HAP-1 (cell line): ENCODE data around the gene ITIH5.

Source experiments
- DNase-seq, 2 experiments: peaks; one replicate each; pipeline ENCODE4 v3.0.0-alpha.2; 2016 to 2020; ENCODE audit warnings: low spot score in 2 of 2
- H3K27me3 ChIP-seq: fragments of 250-450 bp; sonication (Bioruptor Pico); 2 replicates; pipeline ENCODE4 v1.5.1; 2020; ENCODE audit warnings: low read depth, mild to moderate bottlenecking, moderate library complexity
- H3K36me3 ChIP-seq: fragments of 250-450 bp; sonication (Bioruptor Pico); replicated peaks from 2 replicates; pipeline ENCODE4 v1.5.1; 2020; ENCODE audit warnings: mild to moderate bottlenecking
- H3K4me1 ChIP-seq: fragments of 250-450 bp; sonication (Bioruptor Pico); 2 replicates; pipeline ENCODE4 v1.5.1; 2020; ENCODE audit warnings: mild to moderate bottlenecking
- H3K4me3 ChIP-seq: fragments of 250-450 bp; sonication (Bioruptor Pico); 2 replicates; pipeline ENCODE4 v1.5.1; 2020; ENCODE audit warnings: mild to moderate bottlenecking, moderate library complexity
- H3K9me3 ChIP-seq: fragments of 250-450 bp; sonication (Bioruptor Pico); 2 replicates; pipeline ENCODE4 v1.5.1; 2020; ENCODE audit warnings: mild to moderate bottlenecking, moderate library complexity
- in situ Hi-C: fragments of 300-500 bp; cut with MboI; formaldehyde crosslinking; loops from 3 replicates; pipeline ENCODE4 v1.14.3; 2020; ENCODE audit warnings: low sequenced_read_pairs, inconsistent platforms, mixed read lengths

ITIH5 gene

DNA sequence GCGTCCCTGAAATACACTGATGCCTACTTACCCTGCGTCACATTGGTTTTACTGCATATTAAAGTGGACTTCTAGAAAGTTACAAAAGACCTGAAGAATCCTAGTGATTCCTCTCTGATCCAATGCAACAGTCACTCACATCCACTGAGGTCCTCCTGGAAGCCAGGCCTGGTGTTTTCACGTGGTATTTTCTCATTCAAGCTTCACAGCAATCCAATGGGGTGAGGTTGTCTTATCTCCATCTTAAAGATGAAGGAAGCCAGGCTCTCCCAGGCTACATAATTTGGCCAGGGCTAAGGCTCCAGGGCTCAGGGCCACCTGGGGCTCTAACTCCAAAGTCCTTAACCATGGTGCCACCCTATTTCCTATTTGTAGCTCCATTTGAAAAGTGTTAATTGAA is 129.6 kb downstream of the ITIH5 start:
- H3K36me3 ChIP-seq, result no peaks in the 10 kb centered on the region
- H3K9me3 ChIP-seq, result no peaks in the 10 kb centered on the region
- in situ Hi-C loops, result no loop called here
- no peak for DNase-seq
- no peaks in the 10 kb centered on the region for H3K4me1 ChIP-seq
- H3K27me3 ChIP-seq, result peaks cover 5% of the 10 kb centered on the region; the same call in 1 of the 2 replicates
- H3K4me3 ChIP-seq, result no peak overlapping the region

DNA sequence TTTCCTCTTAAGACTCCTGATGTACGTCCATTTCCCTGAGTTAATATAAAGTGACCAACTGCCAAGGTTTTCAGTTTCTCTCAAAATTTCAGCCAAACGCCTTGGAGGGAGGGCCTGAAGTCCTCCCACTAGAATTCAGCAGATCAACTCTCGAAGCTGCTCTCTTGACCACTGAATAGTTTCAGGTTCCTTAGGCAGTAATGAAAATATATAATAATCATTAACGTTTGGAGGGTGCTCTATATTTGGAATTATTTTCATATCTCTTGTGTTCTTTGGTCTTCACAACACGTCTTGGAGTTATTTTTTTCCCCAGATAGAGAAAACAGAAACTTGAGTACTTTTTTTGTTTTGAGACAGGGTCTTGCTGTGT is 132.3 kb downstream of the ITIH5 start:
- no peaks in the 10 kb centered on the region for H3K9me3 ChIP-seq
- peaks cover 23% of the 10 kb centered on the region for H3K27me3 ChIP-seq
- no peaks in the 10 kb centered on the region for H3K36me3 ChIP-seq
- DNase-seq, result no peak
- H3K4me3 ChIP-seq, result no peak overlapping the region
- no peaks in the 10 kb centered on the region for H3K4me1 ChIP-seq
- in situ Hi-C loops, result no loop called here

DNA sequence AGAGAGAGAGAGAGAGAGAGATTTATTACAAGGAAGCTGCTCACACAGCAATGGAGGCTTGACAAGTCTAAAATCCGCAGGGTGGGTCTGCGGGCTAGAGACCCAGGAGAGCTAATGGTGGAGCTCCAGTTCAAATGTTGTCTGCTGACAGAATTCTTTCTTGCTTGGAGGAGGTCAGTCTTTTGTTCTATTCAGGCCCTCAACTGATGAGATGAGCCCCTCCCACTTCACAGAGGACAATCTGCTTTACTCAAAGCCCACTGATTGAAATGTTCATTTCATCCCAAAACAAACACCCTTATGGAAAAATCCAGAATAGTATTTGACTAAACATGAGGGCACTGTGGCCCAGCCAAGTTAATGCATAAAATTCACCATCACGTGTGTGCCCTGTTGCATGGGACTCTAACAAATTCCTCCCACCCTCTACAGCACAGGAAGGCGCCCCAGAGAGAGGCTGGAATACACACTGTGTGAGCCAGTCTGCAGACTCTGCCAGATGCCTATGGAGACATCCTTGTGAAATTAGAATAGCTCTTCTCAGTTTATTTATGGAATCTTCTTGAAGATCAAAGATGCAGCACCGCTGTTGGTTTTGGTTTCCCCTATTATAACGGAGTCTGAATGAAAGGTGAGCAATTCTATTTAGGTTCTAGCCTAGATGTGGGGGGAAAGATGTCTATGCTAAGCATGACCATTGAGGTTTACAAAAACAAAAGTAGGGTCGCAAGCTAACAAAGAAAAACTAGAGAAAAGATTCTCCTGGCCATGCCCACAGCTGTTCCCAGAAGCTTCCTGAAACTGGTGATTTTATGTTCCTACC is 132.9 kb downstream of the ITIH5 start:
- no peak overlapping the region for H3K4me3 ChIP-seq
- H3K27me3 ChIP-seq, result peaks cover 29% of the 10 kb centered on the region
- H3K9me3 ChIP-seq, result no peaks in the 10 kb centered on the region
- H3K36me3 ChIP-seq, result no peaks in the 10 kb centered on the region
- no peak for DNase-seq
- no peaks in the 10 kb centered on the region for H3K4me1 ChIP-seq
- in situ Hi-C loops, result no loop called here

DNA sequence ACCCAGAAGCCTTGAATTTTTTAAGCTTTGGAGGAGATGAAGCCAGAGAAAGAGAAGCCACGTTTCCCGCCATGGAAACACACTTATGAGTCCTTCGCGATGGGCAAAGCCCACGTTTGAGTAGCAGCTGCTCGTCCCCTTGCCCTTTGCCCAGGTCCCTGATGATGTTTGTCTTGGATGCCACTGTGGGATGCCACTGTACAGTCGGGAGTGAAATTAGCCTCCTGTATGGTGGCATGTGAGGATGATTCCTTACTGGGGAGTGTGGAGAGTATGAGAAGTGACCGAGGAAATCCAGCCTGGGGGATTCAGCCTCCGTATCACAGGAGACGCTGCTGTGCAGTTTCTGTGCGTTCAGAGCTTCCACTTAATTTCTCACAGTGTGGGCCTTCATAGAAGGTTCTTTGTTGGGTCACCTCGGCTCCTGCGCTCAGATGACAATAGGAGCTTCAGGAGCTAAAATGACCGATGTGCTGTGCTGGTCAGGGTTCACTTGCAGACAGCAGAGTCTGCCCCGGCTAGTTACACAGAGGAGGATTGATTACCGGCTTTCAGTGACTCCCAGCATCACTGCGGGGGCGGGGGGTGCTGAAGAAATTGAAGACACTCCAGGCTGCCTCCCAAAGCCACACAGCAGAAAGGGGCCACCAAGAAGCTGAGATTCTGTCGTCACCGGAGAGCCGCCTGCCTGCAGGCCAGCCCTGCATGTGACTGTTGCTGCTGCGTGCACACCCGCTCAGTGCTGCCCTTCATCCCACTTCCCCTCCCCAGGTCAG is 133.9 kb downstream of the ITIH5 start:
- DNase-seq, result no peak
- no peaks in the 10 kb centered on the region for H3K9me3 ChIP-seq
- no peaks in the 10 kb centered on the region for H3K36me3 ChIP-seq
- H3K4me1 ChIP-seq, result no peaks in the 10 kb centered on the region
- H3K4me3 ChIP-seq, result no peak overlapping the region
- in situ Hi-C loops, result no loop called here
- peaks cover 38% of the 10 kb centered on the region for H3K27me3 ChIP-seq

DNA sequence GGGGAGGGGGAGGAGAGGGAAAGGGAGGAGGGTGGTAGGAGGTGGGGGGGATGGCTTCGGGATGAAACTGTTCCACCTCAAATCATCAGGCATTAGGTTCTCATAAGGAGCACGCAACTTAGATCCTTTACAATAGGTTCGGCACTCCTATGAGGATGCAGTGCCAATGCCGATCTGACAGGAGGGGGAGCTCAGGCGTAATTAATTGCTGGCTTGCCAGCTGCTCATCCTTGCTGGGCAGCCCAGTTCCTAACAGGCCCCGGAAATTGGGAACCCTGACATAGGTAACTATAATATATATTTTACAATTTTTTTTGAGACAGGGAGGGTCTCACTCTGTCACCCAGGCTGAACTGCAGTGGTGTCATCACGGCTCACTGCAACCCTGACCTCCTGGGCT is 137.1 kb downstream of the ITIH5 start:
- Histone ChIP-seq H3K36me3 (no peaks in the 10 kb centered on the region), H3K4me3 (no peak overlapping the region), H3K27me3 (peaks cover 40% of the 10 kb centered on the region), H3K4me1 (no peaks in the 10 kb centered on the region), H3K9me3 (no peaks in the 10 kb centered on the region)
- DNase-seq, result peak in 1 of 2 experiments; percentile 19
- in situ Hi-C loops, result loop anchor here (10.0 kb wide), 2 partner anchors 155 to 1775 kb away; no protein-coding TSS in a partner anchor

DNA sequence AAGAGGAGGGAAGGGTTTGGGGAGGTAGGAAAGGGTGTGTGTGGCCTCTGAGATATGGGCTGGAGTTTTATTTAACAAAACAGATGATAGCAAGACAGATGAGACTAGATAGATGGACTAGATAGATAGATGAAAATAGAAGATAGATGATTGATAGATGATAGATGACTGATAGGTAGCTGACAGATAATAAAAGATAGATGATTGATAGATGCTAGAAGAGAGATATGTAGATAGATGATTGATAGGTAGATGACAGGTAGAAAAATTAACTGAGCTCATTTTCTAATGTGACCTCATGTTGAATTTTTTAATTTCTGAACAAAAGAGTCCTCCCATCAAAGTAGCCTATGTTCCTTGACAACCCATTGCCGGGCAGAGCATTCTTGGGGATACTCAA is 139.3 kb downstream of the ITIH5 start:
- no peak overlapping the region for H3K4me3 ChIP-seq
- no peaks in the 10 kb centered on the region for H3K36me3 ChIP-seq
- H3K4me1 ChIP-seq, result no peaks in the 10 kb centered on the region
- no peak for DNase-seq
- no peaks in the 10 kb centered on the region for H3K9me3 ChIP-seq
- in situ Hi-C loops, result loop anchor here (10.0 kb wide), 2 partner anchors 157 to 1777 kb away; no protein-coding TSS in a partner anchor
- H3K27me3 ChIP-seq, result peaks cover 38% of the 10 kb centered on the region

DNA sequence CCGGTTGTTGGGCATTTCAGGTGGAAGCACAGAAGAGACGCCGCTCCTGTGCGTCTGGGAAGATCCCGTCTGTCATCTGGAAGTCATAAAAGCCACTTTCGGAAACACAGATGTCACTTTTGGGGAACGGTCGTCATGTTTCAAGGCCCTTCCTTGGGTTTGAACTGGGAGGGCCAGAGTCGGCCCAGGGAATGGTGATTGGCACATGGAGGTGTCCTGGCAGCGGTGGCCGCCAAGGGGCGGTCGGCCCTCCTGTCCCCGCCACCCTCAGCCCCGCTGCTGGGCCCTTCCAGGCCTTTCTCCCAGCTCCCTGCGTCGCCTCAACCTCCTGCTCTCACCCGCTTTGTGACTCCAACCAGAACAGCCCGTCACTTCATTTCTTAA is 140.8 kb downstream of the ITIH5 start:
- no peak for DNase-seq
- Histone ChIP-seq H3K27me3 (peaks cover 37% of the 10 kb centered on the region), H3K4me3 (no peak overlapping the region), H3K9me3 (no peaks in the 10 kb centered on the region), H3K4me1 (no peaks in the 10 kb centered on the region), H3K36me3 (no peaks in the 10 kb centered on the region)
- in situ Hi-C loops, result loop anchor here (10.0 kb wide), 2 partner anchors 159 to 1779 kb away; no protein-coding TSS in a partner anchor

DNA sequence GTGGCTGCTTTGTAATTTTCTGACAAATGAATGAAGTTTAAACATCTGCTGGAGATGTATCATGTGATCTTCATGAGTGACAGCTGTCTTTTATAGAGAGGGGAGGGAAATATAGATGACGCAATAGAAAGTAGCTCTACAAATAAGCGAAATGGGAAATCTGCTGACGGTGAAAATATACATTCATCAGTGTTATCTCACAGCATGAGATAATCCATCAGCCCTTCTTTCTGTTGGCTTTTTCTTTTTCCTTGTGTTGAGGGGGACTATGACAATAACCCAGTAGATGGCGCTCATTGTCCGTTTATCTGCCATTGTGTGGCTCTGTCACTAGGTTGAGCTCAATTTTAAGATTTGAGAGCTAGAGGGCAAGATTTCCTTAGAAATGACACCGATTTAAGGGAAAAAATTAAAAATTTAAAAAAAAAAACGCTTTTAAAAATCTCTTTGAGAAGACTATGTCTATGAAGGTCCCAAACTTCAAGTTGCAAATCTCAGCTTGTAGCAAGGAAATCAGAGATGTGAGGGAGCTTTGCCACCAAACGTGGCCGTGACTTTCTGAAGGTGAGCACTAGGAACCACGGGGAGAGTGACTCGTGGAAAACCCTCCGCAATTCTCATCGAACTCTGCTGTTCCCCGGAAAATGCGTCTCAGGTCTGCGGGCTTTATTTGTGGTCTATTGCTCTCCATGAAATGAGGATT is 141.3 kb downstream of the ITIH5 start:
- Histone ChIP-seq H3K4me3 (no peak overlapping the region), H3K4me1 (no peaks in the 10 kb centered on the region), H3K9me3 (no peaks in the 10 kb centered on the region), H3K27me3 (peaks cover 31% of the 10 kb centered on the region), H3K36me3 (no peaks in the 10 kb centered on the region)
- peak; percentile 63 to 74 for DNase-seq
- in situ Hi-C loops, result loop anchor here (10.0 kb wide), 2 partner anchors 159 to 1779 kb away; no protein-coding TSS in a partner anchor

DNA sequence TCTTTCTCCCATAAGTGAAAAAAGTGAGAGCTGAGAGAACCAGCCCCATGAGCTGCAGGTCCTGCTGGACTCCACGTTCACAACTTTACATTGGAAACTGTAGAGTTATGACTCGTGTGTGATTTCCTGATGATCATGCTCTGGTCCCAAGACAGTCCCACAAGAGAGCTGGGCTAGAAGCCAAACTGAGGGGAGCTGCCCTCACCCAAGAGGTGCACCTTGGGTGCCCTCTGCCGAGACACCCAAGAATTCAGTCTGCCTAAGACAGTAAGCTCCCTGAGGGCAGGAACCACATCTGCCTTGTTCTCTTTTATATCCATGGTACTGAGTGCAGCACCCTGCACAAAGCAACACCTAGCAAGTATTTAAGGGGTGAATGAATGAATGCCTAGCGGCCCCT is 143.1 kb downstream of the ITIH5 start:
- Histone ChIP-seq H3K9me3 (no peaks in the 10 kb centered on the region), H3K36me3 (no peaks in the 10 kb centered on the region), H3K4me3 (no peak overlapping the region), H3K4me1 (no peaks in the 10 kb centered on the region), H3K27me3 (peaks cover 18% of the 10 kb centered on the region)
- in situ Hi-C loops, result loop anchor here (10.0 kb wide), 2 partner anchors 161 to 1781 kb away; no protein-coding TSS in a partner anchor
- DNase-seq, result no peak

DNA sequence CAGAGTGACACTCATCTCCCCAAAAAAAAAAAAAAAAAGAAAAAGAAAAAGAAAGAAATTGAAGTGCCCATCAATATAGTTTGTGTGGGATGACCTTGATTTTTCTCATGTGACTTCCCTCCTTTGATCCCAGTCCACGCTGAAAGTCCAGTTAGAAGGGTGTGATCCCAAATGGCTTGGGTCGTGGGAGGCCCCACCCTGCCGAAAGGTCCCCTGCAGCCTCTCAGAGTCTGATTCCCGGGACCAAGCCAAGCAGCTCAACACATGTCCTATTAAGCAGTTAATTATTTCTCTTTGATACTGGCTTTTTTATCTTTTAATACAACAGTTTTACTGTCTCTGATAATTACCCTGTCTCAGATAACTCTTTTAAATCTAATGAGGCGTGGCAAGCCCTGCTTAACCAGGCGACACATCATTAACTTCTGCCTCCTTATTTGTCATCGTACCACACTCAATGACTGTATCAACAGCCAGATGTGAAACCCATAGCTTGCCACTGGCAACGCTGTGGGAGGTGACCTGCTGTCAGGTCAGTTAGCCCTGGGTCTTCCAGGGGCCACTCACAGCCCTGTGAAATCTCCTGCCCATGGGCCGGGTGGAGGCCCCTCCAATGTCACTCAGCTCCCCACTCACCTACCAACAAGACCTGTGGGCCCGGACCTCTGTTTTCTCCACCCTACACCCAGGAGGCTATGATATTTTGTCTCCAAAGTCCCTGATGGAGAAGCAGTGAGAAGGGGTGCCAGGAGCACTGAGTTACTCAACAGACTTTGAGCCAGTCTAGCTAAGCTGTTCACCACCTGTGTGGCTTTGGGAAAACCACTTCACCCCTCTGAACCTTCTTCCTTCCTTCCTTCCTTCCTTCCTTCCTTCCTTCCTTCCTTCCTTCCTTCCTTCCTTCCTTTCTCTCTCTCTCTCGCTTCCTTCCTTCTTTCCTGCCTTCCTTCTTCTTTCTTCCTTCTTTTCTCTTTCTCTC is 146.0 kb downstream of the ITIH5 start:
- Histone ChIP-seq H3K9me3 (no peaks in the 10 kb centered on the region), H3K4me3 (no peak overlapping the region), H3K36me3 (no peaks in the 10 kb centered on the region), H3K4me1 (no peaks in the 10 kb centered on the region), H3K27me3 (peaks cover 9% of the 10 kb centered on the region; the same call in 1 of the 2 replicates)
- DNase-seq, result no peak
- in situ Hi-C loops, result loop anchor here (10.0 kb wide), 2 partner anchors 164 to 1784 kb away; no protein-coding TSS in a partner anchor

DNA sequence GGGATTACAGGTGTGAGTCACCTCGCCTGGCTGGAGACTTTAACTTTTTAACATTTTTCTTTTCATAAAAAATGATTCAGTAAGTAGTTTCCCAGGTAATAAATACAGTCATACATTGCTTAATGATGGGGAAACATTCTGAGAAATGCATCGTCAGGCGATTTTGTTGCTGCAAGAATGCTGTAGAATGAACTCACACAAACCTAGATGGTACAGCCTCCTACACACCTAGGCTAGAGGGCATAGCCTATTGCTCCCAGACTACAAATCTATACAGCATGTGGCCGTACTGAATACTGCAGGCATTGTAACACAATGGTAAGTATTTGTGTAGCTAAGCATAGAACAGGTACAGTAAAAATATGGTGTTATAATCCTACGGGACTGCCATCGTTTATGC is 147.4 kb downstream of the ITIH5 start:
- Histone ChIP-seq H3K4me3 (no peak overlapping the region), H3K36me3 (no peaks in the 10 kb centered on the region), H3K9me3 (no peaks in the 10 kb centered on the region), H3K27me3 (peaks cover 21% of the 10 kb centered on the region), H3K4me1 (no peaks in the 10 kb centered on the region)
- in situ Hi-C loops, result no loop called here
- DNase-seq, result no peak

DNA sequence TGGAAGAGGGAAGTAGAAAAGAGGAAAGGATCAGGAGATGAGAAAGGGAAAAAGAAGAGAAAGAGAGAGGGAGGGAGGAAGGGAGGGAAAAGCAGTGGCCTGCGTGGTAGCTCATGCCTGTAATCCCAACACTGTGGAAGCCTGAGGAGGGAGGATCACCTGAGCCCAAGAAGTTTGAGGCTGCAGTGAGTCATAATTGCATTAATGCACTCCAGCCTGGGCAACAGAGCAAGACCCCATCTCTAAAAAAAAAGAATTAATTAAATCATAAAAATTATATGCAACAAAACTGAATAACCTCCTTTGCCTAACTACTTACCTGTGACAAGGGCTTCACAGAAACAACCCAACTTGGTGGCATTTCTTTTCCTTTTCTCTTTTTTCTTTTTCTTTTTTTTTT is 148.1 kb downstream of the ITIH5 start:
- DNase-seq, result no peak
- in situ Hi-C loops, result no loop called here
- H3K9me3 ChIP-seq, result no peaks in the 10 kb centered on the region
- no peaks in the 10 kb centered on the region for H3K36me3 ChIP-seq
- H3K4me1 ChIP-seq, result no peaks in the 10 kb centered on the region
- no peak overlapping the region for H3K4me3 ChIP-seq
- peaks cover 28% of the 10 kb centered on the region for H3K27me3 ChIP-seq

DNA sequence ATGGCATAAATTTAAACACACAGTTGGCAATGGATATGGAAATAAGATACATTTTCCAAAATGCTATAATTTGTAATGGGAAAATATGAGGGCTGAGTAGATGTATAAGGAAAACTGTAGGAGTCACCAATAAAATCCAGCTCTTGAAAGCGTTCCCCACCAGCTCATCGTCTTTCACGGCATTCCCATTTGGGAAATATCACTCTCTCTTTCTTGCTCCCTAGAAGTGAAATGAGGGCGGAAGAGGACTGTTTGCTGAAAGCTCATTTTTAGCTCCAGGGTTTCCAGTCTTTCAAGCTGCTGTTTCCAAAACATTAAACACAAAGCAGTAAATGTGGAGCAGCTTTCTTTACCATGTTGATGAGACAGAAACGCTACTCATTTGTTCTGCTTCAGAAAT is 151.3 kb downstream of the ITIH5 start:
- Histone ChIP-seq H3K27me3 (peaks cover 19% of the 10 kb centered on the region), H3K4me1 (no peaks in the 10 kb centered on the region), H3K4me3 (no peak overlapping the region), H3K9me3 (no peaks in the 10 kb centered on the region), H3K36me3 (no peaks in the 10 kb centered on the region)
- DNase-seq, result no peak
- in situ Hi-C loops, result no loop called here
